Gastroesophageal sphincter (tissue), 3 donors: ENCODE measurements around the gene ABCC9.

Experiments
- CTCF ChIP-seq, 4 experiments: fragments of 200-600 bp in 2 of 4; fragments of 450-650 bp in 2 of 4; sonication (generic) in 1 of 4; IDR thresholded peaks; one replicate each; pipeline ENCODE4 v1.5.1; 2017 to 2019; ENCODE audit warnings: antibody characterized with exemption in 4 of 4, mild to moderate bottlenecking in 2 of 4, moderate library complexity in 2 of 4
- POLR2A ChIP-seq, 2 donors: fragments of 450-650 bp; IDR thresholded peaks; one replicate each; pipeline ENCODE4 v1.6.1; 2017; ENCODE audit warnings: antibody characterized with exemption in 2 of 2, mild to moderate bottlenecking in 2 of 2, moderate library complexity in 1 of 2
- POLR2AphosphoS5 ChIP-seq: sonication (generic); formaldehyde crosslinking; IDR thresholded peaks from one replicate; pipeline ENCODE4 v1.6.1; 2017; ENCODE audit warnings: antibody characterized with exemption

- no peak for TF ChIP-seq CTCF (IDR thresholded peaks at IDR 0.05)
- TF ChIP-seq POLR2A (IDR thresholded peaks at IDR 0.05), result no peak
- no peak for TF ChIP-seq POLR2AphosphoS5
These were observed 126.9 kb downstream of the ABCC9 start for GRCh38 chr12:21814327-21814726.
